ENCODE data around the gene LENG1.

- peak in 2 of 11 experiments; percentile 20 for TF ChIP-seq CTCF (IDR thresholded peaks at IDR 0.05 in 8 of 11, conservative IDR thresholded peaks at IDR 0.05 in 3 of 11)
- TF ChIP-seq POLR2AphosphoS5 (IDR thresholded peaks at IDR 0.05), result peak; percentile 89 to 93 (median 91)
- TF ChIP-seq POLR2A (IDR thresholded peaks at IDR 0.05), result peak in 2 of 3 donors; percentile 64 to 65
These were observed 31.7 kb upstream of the LENG1 start, which contains the start of gene TSEN34 for GRCh38 chr19:54191011-54191810.

Measured in spleen (tissue), 7 donors.